HepG2 (cell line): ENCODE results near the gene SCFD2. TPM values are rescaled to one million over a fixed set of nuclear protein-coding genes. Genes with fewer than 3 reads are reported as not detected.

ENCODE experiments used
- ELF4 ChIP-seq: sonication (generic); formaldehyde crosslinking; IDR thresholded peaks from 2 replicates; pipeline ENCODE4 v1.5.0; 2020; ENCODE audit warnings: missing genetic modification reagents, mild to moderate bottlenecking, moderate library complexity, borderline replicate concordance
- GPBP1L1 ChIP-seq: sonication (generic); formaldehyde crosslinking; IDR thresholded peaks from 2 replicates; pipeline ENCODE4 v1.5.0; 2020; ENCODE audit warnings: mild to moderate bottlenecking, missing genetic modification reagents
- GTF3A ChIP-seq: sonication (generic); formaldehyde crosslinking; conservative IDR thresholded peaks from 2 replicates; pipeline ENCODE4 v1.4.0; 2020; ENCODE audit warnings: mild to moderate bottlenecking, missing genetic modification reagents
- SNAPC4 ChIP-seq: sonication (generic); formaldehyde crosslinking; IDR thresholded peaks from 2 replicates; pipeline ENCODE4 v1.4.0; 2020; ENCODE audit warnings: mild to moderate bottlenecking, missing genetic modification reagents
- ZMAT5 ChIP-seq: sonication (generic); formaldehyde crosslinking; IDR thresholded peaks from 2 replicates; pipeline ENCODE4 v1.5.0; 2020; ENCODE audit warnings: mild to moderate bottlenecking, low read depth, missing genetic modification reagents, borderline replicate concordance
- ZNF646 ChIP-seq: sonication (generic); formaldehyde crosslinking; IDR thresholded peaks from 2 replicates; pipeline ENCODE4 v1.9.0; 2021; ENCODE audit warnings: mild to moderate bottlenecking, missing genetic modification reagents
- polyA plus RNA-seq, 8 experiments: library from polyadenylated mRNA; depleted of rRNA in 3 of 8; stranded (reverse) in 7 of 8; unstranded in 1 of 8; fragments of >200 nt; fragmentation: Illumina TruSeq in 4 of 8; extraction: Trizol in 4 of 8; gene quantifications; 2 replicates each; pipeline versions ENCODE4 v1.2.1 to v1.2.3, GENCODE V29; 2011 to 2016; ENCODE audit warnings: low read depth in 4 of 8, missing spikeins in 1 of 8, mixed read lengths in 1 of 8; ENCODE audit not compliant: insufficient read depth in 1 of 8
- total RNA-seq, 5 experiments: library from RNA; depleted of rRNA; stranded (reverse); fragments of >200 nt; fragmentation: Illumina TruSeq; extraction: Trizol; gene quantifications; 2 replicates each; pipeline ENCODE4 v1.2.3, GENCODE V29; 2016; ENCODE audit warnings: low read depth in 1 of 5

Gene SCFD2
- total and polyA plus RNA-seq, 2 of the 13 experiments (the other 11 are each of a cell fraction or from before 2014, with no cell fraction given): 4.6 to 15.6 TPM

- TF ChIP-seq SNAPC4 (CRISPR knock-in tag) (no peak), ZNF646 (CRISPR knock-in tag) (no peak), ELF4 (CRISPR knock-in tag) (no peak), GTF3A (CRISPR knock-in tag) (no peak), GPBP1L1 (CRISPR knock-in tag) (no peak), ZMAT5 (CRISPR knock-in tag) (no peak)
Observed at GRCh38 chr4:52990706-52991105, 375.2 kb downstream of the SCFD2 start (continued).
